ENCODE data around the gene CCDC57. TPM values are rescaled to one million over a fixed set of nuclear protein-coding genes. Genes with fewer than 3 reads are reported as not detected.
"Not testable (repeated sequence)": the region's sequence is repeated elsewhere in the genome, so short reads cannot be mapped to it uniquely, and the experiment has no call there.

CCDC57 gene
- total RNA-seq, 1 donor from 2014 or later: 40.7 TPM

DNA sequence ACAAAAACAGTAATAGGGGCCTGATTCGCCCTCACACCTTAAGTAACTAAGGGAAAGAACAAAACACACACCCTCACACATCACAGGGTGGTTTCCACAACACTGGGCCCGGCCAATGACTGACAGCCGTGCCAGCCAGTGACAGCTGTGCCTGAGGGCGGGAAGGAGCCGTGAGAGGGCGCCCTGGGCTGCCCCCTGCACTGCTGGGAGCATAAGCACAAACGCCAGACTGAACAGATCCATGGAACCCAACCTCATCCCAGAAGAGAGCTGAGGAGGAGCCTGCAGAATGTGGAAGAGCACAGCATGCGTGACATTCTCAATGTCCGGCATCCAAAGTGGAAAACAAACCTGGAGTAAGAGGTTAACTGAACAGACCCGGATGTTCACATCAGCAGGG, 44.8 kb upstream of the CCDC57 start:
- TF ChIP-seq, protein P1, sequence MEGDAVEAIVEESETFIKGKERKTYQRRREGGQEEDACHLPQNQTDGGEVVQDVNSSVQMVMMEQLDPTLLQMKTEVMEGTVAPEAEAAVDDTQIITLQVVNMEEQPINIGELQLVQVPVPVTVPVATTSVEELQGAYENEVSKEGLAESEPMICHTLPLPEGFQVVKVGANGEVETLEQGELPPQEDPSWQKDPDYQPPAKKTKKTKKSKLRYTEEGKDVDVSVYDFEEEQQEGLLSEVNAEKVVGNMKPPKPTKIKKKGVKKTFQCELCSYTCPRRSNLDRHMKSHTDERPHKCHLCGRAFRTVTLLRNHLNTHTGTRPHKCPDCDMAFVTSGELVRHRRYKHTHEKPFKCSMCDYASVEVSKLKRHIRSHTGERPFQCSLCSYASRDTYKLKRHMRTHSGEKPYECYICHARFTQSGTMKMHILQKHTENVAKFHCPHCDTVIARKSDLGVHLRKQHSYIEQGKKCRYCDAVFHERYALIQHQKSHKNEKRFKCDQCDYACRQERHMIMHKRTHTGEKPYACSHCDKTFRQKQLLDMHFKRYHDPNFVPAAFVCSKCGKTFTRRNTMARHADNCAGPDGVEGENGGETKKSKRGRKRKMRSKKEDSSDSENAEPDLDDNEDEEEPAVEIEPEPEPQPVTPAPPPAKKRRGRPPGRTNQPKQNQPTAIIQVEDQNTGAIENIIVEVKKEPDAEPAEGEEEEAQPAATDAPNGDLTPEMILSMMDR (IDR thresholded peaks at IDR 0.05; ENCODE audit: partially characterized antibody, unreplicated experiment): no peak
- H3K27me3 Mint-ChIP-seq (ENCODE audit: unreplicated experiment): peaks cover 14% of the 10 kb centered on the region
- peak overlapping the region; percentile 64 for H3K27ac Mint-ChIP-seq (ENCODE audit: unreplicated experiment)
- H3K4me3 Mint-ChIP-seq (ENCODE audit: unreplicated experiment): no peak overlapping the region
- H3K4me1 Mint-ChIP-seq (ENCODE audit: low read depth, unreplicated experiment): peaks cover 19% of the 10 kb centered on the region
- peaks cover 6% of the 10 kb centered on the region for H3K9me3 Mint-ChIP-seq (ENCODE audit: unreplicated experiment)
- DNase-seq: peak; percentile 69
- H3K36me3 Mint-ChIP-seq (ENCODE audit: unreplicated experiment): peaks cover 14% of the 10 kb centered on the region

DNA sequence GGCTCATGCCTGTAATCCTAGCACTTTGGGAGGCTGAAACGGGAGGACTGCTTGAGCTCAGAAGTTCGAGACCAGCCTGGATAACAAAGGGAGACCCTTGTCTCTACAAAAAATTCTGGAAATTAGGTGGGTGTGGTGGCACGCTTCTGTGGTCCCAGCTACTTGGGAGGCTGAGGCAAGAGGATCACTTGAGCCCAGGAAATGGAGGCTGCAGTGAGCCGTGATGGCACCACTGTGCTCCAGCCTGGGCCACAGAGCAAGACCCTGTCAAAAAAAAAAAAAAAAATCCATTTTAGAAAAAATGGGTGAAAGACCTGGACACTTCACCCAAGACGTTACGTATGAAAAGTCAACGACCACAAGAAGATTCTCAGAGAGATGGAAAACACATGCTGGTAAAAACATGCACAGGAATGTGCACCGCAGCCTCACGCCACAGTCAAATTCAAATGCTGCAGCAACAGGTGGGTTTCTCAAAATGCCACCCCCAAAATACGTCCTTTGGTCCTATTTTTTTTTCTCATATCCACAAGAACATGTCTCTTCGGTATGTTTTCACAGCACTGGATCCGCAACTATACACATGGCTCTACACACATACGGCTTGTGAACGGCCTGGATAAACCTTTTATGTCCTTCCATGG, 43.7 kb upstream of the CCDC57 start:
- Mint-ChIP-seq H3K27me3 (ENCODE audit: unreplicated experiment) (peaks cover 11% of the 10 kb centered on the region), H3K4me1 (ENCODE audit: low read depth, unreplicated experiment) (peaks cover 19% of the 10 kb centered on the region), H3K36me3 (ENCODE audit: unreplicated experiment) (peaks cover 14% of the 10 kb centered on the region), H3K27ac (ENCODE audit: unreplicated experiment) (no peak overlapping the region), H3K4me3 (ENCODE audit: unreplicated experiment) (no peak overlapping the region), H3K9me3 (ENCODE audit: unreplicated experiment) (peaks cover 2% of the 10 kb centered on the region)
- no peak for DNase-seq
- TF ChIP-seq, protein P1 (IDR thresholded peaks at IDR 0.05; ENCODE audit: partially characterized antibody, unreplicated experiment): no peak

DNA sequence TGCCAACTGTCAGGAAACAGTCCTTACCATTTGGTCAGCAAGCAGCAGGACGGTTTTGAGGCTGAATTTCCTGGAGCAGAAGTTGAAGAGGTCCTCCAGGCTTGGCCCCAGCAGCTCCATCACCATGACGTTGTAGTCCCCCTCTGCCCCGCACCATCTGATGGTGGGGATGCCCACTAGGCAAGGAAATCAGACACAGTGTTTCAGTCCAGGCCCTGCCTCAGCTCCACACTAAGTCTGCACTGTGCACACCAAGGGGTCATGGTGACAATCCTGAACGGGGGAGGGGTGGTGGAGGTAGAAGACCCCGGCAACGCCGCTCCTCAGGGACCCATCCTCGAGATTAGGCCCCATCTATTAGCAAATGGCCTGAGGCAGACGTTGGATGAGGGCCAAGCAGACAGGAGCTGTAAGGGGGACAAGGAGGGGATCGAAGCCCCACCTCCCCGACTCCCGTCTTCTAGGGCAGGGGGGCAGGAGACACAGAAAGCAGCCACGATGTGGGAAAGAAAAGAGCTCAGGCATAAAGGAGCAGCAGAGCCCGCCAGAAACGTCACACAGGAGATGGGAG, 42.8 kb upstream of the CCDC57 start:
- Mint-ChIP-seq H3K9me3 (ENCODE audit: unreplicated experiment) (peaks cover 2% of the 10 kb centered on the region), H3K27ac (ENCODE audit: unreplicated experiment) (no peak overlapping the region), H3K27me3 (ENCODE audit: unreplicated experiment) (peaks cover 6% of the 10 kb centered on the region), H3K36me3 (ENCODE audit: unreplicated experiment) (peaks cover 6% of the 10 kb centered on the region), H3K4me1 (ENCODE audit: low read depth, unreplicated experiment) (peaks cover 17% of the 10 kb centered on the region), H3K4me3 (ENCODE audit: unreplicated experiment) (no peak overlapping the region)
- TF ChIP-seq, protein P1 (IDR thresholded peaks at IDR 0.05; ENCODE audit: partially characterized antibody, unreplicated experiment): no peak
- DNase-seq: no peak

DNA sequence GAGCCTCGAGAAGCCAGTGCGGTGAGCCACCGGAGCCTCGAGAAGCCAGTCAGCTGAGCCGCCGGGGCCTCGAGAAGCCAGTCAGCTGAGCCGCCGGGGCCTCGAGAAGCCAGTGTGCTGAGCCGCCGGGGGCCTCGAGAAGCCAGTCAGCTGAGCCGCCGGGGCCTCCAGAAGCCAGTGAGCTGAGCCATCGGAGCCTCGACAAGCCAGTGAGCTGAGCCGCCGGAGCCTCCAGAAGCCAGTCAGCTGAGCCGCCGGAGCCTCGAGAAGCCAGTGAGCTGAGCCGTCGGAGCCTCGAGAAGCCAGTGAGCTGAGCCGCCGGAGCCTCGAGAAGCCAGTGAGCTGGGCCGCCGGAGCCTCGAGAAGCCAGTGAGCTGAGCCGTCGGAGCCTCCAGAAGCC, 42.1 kb upstream of the CCDC57 start:
- not testable (repeated sequence) for H3K9me3 Mint-ChIP-seq (ENCODE audit: unreplicated experiment); H3K27me3 Mint-ChIP-seq (ENCODE audit: unreplicated experiment); H3K27ac Mint-ChIP-seq (ENCODE audit: unreplicated experiment); DNase-seq; H3K36me3 Mint-ChIP-seq (ENCODE audit: unreplicated experiment); H3K4me3 Mint-ChIP-seq (ENCODE audit: unreplicated experiment)
- H3K4me1 Mint-ChIP-seq (ENCODE audit: low read depth, unreplicated experiment): peaks cover 11% of the 10 kb centered on the region

DNA sequence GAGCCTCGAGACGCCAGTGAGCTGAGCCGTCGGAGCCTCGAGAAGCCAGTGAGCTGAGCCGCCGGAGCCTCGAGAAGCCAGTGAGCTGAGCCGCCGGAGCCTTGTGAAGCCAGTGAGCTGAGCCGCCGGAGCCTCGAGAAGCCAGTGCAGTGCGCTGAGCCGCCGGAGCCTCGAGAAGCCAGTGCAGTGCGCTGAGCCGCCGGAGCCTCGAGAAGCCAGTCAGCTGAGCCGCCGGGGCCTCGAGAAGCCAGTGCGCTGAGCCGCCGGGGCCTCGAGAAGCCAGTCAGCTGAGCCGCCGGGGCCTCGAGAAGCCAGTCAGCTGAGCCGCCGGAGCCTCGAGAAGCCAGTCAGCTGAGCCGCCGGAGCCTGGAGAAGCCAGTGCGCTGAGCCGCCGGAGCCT, 41.5 kb upstream of the CCDC57 start:
- H3K4me1 Mint-ChIP-seq (ENCODE audit: low read depth, unreplicated experiment): peaks cover 11% of the 10 kb centered on the region
- H3K9me3 Mint-ChIP-seq (ENCODE audit: unreplicated experiment); H3K36me3 Mint-ChIP-seq (ENCODE audit: unreplicated experiment); H3K4me3 Mint-ChIP-seq (ENCODE audit: unreplicated experiment); H3K27ac Mint-ChIP-seq (ENCODE audit: unreplicated experiment); H3K27me3 Mint-ChIP-seq (ENCODE audit: unreplicated experiment); DNase-seq: not testable (repeated sequence)

DNA sequence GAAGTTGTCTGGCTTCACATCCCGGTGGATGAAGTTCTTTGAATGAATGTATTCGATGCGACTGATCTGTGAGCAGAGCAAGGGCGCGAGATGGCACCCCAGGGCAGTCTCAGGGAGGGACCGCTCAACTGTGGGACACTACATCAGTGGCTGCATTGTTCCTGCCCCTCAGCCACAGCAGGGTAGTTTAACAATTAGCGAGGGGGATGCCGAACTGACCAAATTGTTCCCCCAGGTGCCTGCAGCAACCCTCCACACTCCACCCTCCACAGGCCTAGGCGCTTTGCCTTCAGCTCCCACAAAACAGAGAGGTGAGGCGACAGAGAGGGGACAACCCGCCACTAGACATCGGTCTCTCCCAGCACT, 40.5 kb upstream of the CCDC57 start:
- H3K27ac Mint-ChIP-seq (ENCODE audit: unreplicated experiment): no peak overlapping the region
- H3K4me3 Mint-ChIP-seq (ENCODE audit: unreplicated experiment): no peak overlapping the region
- H3K9me3 Mint-ChIP-seq (ENCODE audit: unreplicated experiment): peaks cover 2% of the 10 kb centered on the region
- peaks cover 6% of the 10 kb centered on the region for H3K27me3 Mint-ChIP-seq (ENCODE audit: unreplicated experiment)
- TF ChIP-seq, protein P1 (IDR thresholded peaks at IDR 0.05; ENCODE audit: partially characterized antibody, unreplicated experiment): no peak
- peaks cover 1% of the 10 kb centered on the region for H3K36me3 Mint-ChIP-seq (ENCODE audit: unreplicated experiment)
- peak; percentile 4 for DNase-seq
- H3K4me1 Mint-ChIP-seq (ENCODE audit: low read depth, unreplicated experiment): peaks cover 8% of the 10 kb centered on the region
